Measurements from ENCODE around the gene MED19.

- TF ChIP-seq CTCF (IDR thresholded peaks at IDR 0.05; ENCODE audit: low read length) (no peak), EZH2 (IDR thresholded peaks at IDR 0.05; ENCODE audit: borderline replicate concordance, low read length) (no peak)
These were observed 34.9 kb upstream of the MED19 start for GRCh38 chr11:57746920-57747319.
